Activated naive CD8-positive, alpha-beta T cell treated with anti-CD3 and anti-CD28 coated beads for 36 hours (primary cell): ENCODE measurements around the gene SOX2. TPM values are rescaled to one million over a fixed set of nuclear protein-coding genes. Genes with fewer than 3 reads are reported as not detected.

Experiments used
- DNase-seq: peaks from one replicate; pipeline ENCODE4 v3.0.0; 2021
- H3K27ac Mint-ChIP-seq: one replicate; pipeline ENCODE4 v1.8.0; 2022; ENCODE audit warnings: mild to moderate bottlenecking, moderate library complexity, mixed read lengths
- H3K27me3 Mint-ChIP-seq: one replicate; pipeline ENCODE4 v1.8.0; 2022; ENCODE audit warnings: mild to moderate bottlenecking, mixed read lengths
- H3K36me3 Mint-ChIP-seq: one replicate; pipeline ENCODE4 v1.8.0; 2021; ENCODE audit warnings: mild to moderate bottlenecking, mixed read lengths
- H3K4me1 Mint-ChIP-seq: one replicate; pipeline ENCODE4 v1.8.0; 2021; ENCODE audit warnings: mixed read lengths
- H3K4me3 Mint-ChIP-seq: one replicate; pipeline ENCODE4 v1.8.0; 2022; ENCODE audit warnings: mild to moderate bottlenecking, moderate library complexity, mixed read lengths
- H3K9me3 Mint-ChIP-seq: one replicate; pipeline ENCODE4 v1.8.0; 2022; ENCODE audit warnings: mixed read lengths
- total RNA-seq, 2 experiments: library from RNA; stranded (reverse); gene quantifications; one replicate each; pipeline ENCODE4 v1.2.3, GENCODE V29; 2021

Gene SOX2
- total RNA-seq, 2 experiments from 2014 or later, result not detected

GRCh38 chr3:181725131-181725731 is 13.5 kb downstream of the SOX2 start:
- DNase-seq, result no peak
- H3K27ac Mint-ChIP-seq, result no peak overlapping the region
- peaks cover 98% of the 10 kb centered on the region for H3K27me3 Mint-ChIP-seq
- peaks cover 22% of the 10 kb centered on the region for H3K36me3 Mint-ChIP-seq
- H3K4me3 Mint-ChIP-seq, result no peak overlapping the region
- peaks cover 22% of the 10 kb centered on the region for H3K4me1 Mint-ChIP-seq
- peaks cover 19% of the 10 kb centered on the region for H3K9me3 Mint-ChIP-seq

- H3K4me1 Mint-ChIP-seq, result peaks cover 22% of the 10 kb centered on the region
- no peak for DNase-seq
- peaks cover 19% of the 10 kb centered on the region for H3K9me3 Mint-ChIP-seq
- H3K27me3 Mint-ChIP-seq, result peaks cover 98% of the 10 kb centered on the region
- H3K36me3 Mint-ChIP-seq, result peaks cover 22% of the 10 kb centered on the region
- no peak overlapping the region for H3K27ac Mint-ChIP-seq
- no peak overlapping the region for H3K4me3 Mint-ChIP-seq
These were observed 14.1 kb downstream of the SOX2 start for GRCh38 chr3:181725830-181726229.

- Mint-ChIP-seq H3K4me1 (peaks cover 22% of the 10 kb centered on the region), H3K4me3 (peak overlapping the region; percentile 50), H3K9me3 (peaks cover 19% of the 10 kb centered on the region), H3K27ac (no peak overlapping the region), H3K27me3 (peaks cover 97% of the 10 kb centered on the region), H3K36me3 (peaks cover 22% of the 10 kb centered on the region)
- no peak for DNase-seq
These were observed 14.9 kb downstream of the SOX2 start for GRCh38 chr3:181726351-181727330.

GRCh38 chr3:181727341-181728032 is 15.8 kb downstream of the SOX2 start:
- no peak overlapping the region for H3K27ac Mint-ChIP-seq
- H3K36me3 Mint-ChIP-seq, result peaks cover 22% of the 10 kb centered on the region
- DNase-seq, result no peak
- peak overlapping the region; percentile 50 for H3K4me3 Mint-ChIP-seq
- peaks cover 22% of the 10 kb centered on the region for H3K4me1 Mint-ChIP-seq
- H3K9me3 Mint-ChIP-seq, result peaks cover 18% of the 10 kb centered on the region
- peaks cover 94% of the 10 kb centered on the region for H3K27me3 Mint-ChIP-seq

- H3K4me1 Mint-ChIP-seq, result peaks cover 22% of the 10 kb centered on the region
- H3K36me3 Mint-ChIP-seq, result peaks cover 18% of the 10 kb centered on the region
- H3K27me3 Mint-ChIP-seq, result peaks cover 90% of the 10 kb centered on the region
- no peak overlapping the region for H3K4me3 Mint-ChIP-seq
- peaks cover 12% of the 10 kb centered on the region for H3K9me3 Mint-ChIP-seq
- no peak for DNase-seq
- H3K27ac Mint-ChIP-seq, result no peak overlapping the region
These were observed 17.0 kb downstream of the SOX2 start for GRCh38 chr3:181728470-181729340.

- DNase-seq, result no peak
- Mint-ChIP-seq H3K9me3 (peaks cover 6% of the 10 kb centered on the region), H3K27ac (no peak overlapping the region), H3K4me1 (peaks cover 15% of the 10 kb centered on the region), H3K27me3 (peaks cover 87% of the 10 kb centered on the region), H3K36me3 (peaks cover 11% of the 10 kb centered on the region), H3K4me3 (no peak overlapping the region)
These were observed 17.7 kb downstream of the SOX2 start for GRCh38 chr3:181729341-181729869.

GRCh38 chr3:181730316-181730715 is 18.6 kb downstream of the SOX2 start:
- peaks cover 82% of the 10 kb centered on the region for H3K27me3 Mint-ChIP-seq
- no peak overlapping the region for H3K4me3 Mint-ChIP-seq

GRCh38 chr3:181730934-181731333 is 19.2 kb downstream of the SOX2 start:
- Mint-ChIP-seq H3K36me3 (peaks cover 4% of the 10 kb centered on the region), H3K27me3 (peaks cover 76% of the 10 kb centered on the region)

More at GRCh38 chr3:181730316-181730715, 18.6 kb downstream of the SOX2 start:
- Mint-ChIP-seq H3K4me1 (peaks cover 11% of the 10 kb centered on the region), H3K9me3 (peaks cover 3% of the 10 kb centered on the region), H3K36me3 (peaks cover 7% of the 10 kb centered on the region), H3K27ac (no peak overlapping the region)
- DNase-seq, result no peak

GRCh38 chr3:181735911-181736310 is 24.2 kb downstream of the SOX2 start:
- H3K4me1 Mint-ChIP-seq, result no peaks in the 10 kb centered on the region
- no peak for DNase-seq
- H3K9me3 Mint-ChIP-seq, result no peaks in the 10 kb centered on the region
- H3K4me3 Mint-ChIP-seq, result no peak overlapping the region
- H3K27ac Mint-ChIP-seq, result no peak overlapping the region
- no peaks in the 10 kb centered on the region for H3K36me3 Mint-ChIP-seq
- peaks cover 40% of the 10 kb centered on the region for H3K27me3 Mint-ChIP-seq

More at GRCh38 chr3:181730934-181731333, 19.2 kb downstream of the SOX2 start:
- Mint-ChIP-seq H3K9me3 (no peaks in the 10 kb centered on the region), H3K4me1 (peaks cover 11% of the 10 kb centered on the region), H3K4me3 (no peak overlapping the region), H3K27ac (no peak overlapping the region)
- no peak for DNase-seq

GRCh38 chr3:181738551-181738950 is 26.8 kb downstream of the SOX2 start:
- Mint-ChIP-seq H3K27ac (no peak overlapping the region), H3K27me3 (peaks cover 23% of the 10 kb centered on the region), H3K4me3 (no peak overlapping the region)

GRCh38 chr3:181739628-181740027 is 27.9 kb downstream of the SOX2 start:
- H3K9me3 Mint-ChIP-seq, result no peaks in the 10 kb centered on the region
- H3K4me3 Mint-ChIP-seq, result no peak overlapping the region
- H3K27ac Mint-ChIP-seq, result no peak overlapping the region
- DNase-seq, result no peak
- no peaks in the 10 kb centered on the region for H3K36me3 Mint-ChIP-seq
- H3K4me1 Mint-ChIP-seq, result no peaks in the 10 kb centered on the region
- H3K27me3 Mint-ChIP-seq, result peaks cover 19% of the 10 kb centered on the region

More at GRCh38 chr3:181738551-181738950, 26.8 kb downstream of the SOX2 start:
- Mint-ChIP-seq H3K4me1 (no peaks in the 10 kb centered on the region), H3K9me3 (no peaks in the 10 kb centered on the region), H3K36me3 (no peaks in the 10 kb centered on the region)
- DNase-seq, result no peak

- Mint-ChIP-seq H3K27me3 (peaks cover 17% of the 10 kb centered on the region), H3K36me3 (no peaks in the 10 kb centered on the region), H3K4me1 (no peaks in the 10 kb centered on the region), H3K4me3 (no peak overlapping the region), H3K27ac (no peak overlapping the region), H3K9me3 (peaks cover under 1% of the 10 kb centered on the region)
- no peak for DNase-seq
These were observed 29.7 kb downstream of the SOX2 start for GRCh38 chr3:181741417-181741816.

- no peaks in the 10 kb centered on the region for H3K36me3 Mint-ChIP-seq
- no peak overlapping the region for H3K27ac Mint-ChIP-seq
- H3K4me3 Mint-ChIP-seq, result no peak overlapping the region
- peaks cover 12% of the 10 kb centered on the region for H3K27me3 Mint-ChIP-seq
- no peaks in the 10 kb centered on the region for H3K9me3 Mint-ChIP-seq
- peaks cover 1% of the 10 kb centered on the region for H3K4me1 Mint-ChIP-seq
- DNase-seq, result no peak
These were observed 40.5 kb downstream of the SOX2 start for GRCh38 chr3:181752202-181752671.

GRCh38 chr3:181753391-181753790 is 41.7 kb downstream of the SOX2 start:
- no peak overlapping the region for H3K4me3 Mint-ChIP-seq
- H3K9me3 Mint-ChIP-seq, result no peaks in the 10 kb centered on the region
- no peak overlapping the region for H3K27ac Mint-ChIP-seq
- H3K27me3 Mint-ChIP-seq, result peaks cover 12% of the 10 kb centered on the region
- no peaks in the 10 kb centered on the region for H3K36me3 Mint-ChIP-seq
- peaks cover 1% of the 10 kb centered on the region for H3K4me1 Mint-ChIP-seq
- no peak for DNase-seq
